Left lung (tissue), 10 donors: Measurements from ENCODE around the gene AJAP1. TPM values are rescaled to one million over a fixed set of nuclear protein-coding genes. Genes with fewer than 3 reads are reported as not detected.

Source experiments
- ATAC-seq: fragments of 200-7000 bp; cut with Tn5 transposase; one replicate; pipeline ENCODE4 v1.9.1; 2020; ENCODE audit warnings: moderate library complexity
- DNase-seq, 4 donors: peaks; one replicate each; pipeline ENCODE4 v3.0.0-alpha.2; 2013 to 2020
- H3K27ac ChIP-seq, 2 donors: fragments of 200-600 bp; sonication (generic) in 1 of 2; one replicate each; pipeline versions ENCODE4 v1.5.0 to v1.8.0; 2020 to 2021
- H3K27me3 ChIP-seq, 2 donors: fragments of 200-600 bp; sonication (generic) in 1 of 2; one replicate each; pipeline versions ENCODE4 v1.5.0 to v1.8.0; 2020 to 2021
- H3K36me3 ChIP-seq, 2 donors: fragments of 200-600 bp; sonication (generic) in 1 of 2; one replicate each; pipeline versions ENCODE4 v1.5.0 to v1.8.0; 2020 to 2021
- H3K4me1 ChIP-seq, 2 donors: fragments of 200-600 bp; one replicate each; pipeline ENCODE4 v1.8.0; 2021
- H3K4me3 ChIP-seq, 2 donors: fragments of 200-600 bp; sonication (generic) in 1 of 2; one replicate each; pipeline versions ENCODE4 v1.5.0 to v1.8.0; 2020 to 2021; ENCODE audit warnings: mild to moderate bottlenecking in 1 of 2
- H3K9me3 ChIP-seq, 2 donors: fragments of 200-600 bp; sonication (generic) in 1 of 2; one replicate each; pipeline versions ENCODE4 v1.5.0 to v1.8.0; 2020 to 2021
- CTCF ChIP-seq, 2 donors: fragments of 200-600 bp; sonication (generic) in 1 of 2; IDR thresholded peaks; one replicate each; pipeline versions ENCODE4 v1.5.0 to v1.8.0; 2021; ENCODE audit warnings: antibody characterized with exemption in 2 of 2
- intact Hi-C, 2 donors: fragments of 100-400 bp; cut with DNase I; formaldehyde crosslinking; loops; one replicate each; pipeline versions ENCODE4 v1.11.2 to v1.14.2; 2022
- polyA plus RNA-seq, 6 donors: library from polyadenylated mRNA; unstranded; fragments of 120-200 nt; gene quantifications; one replicate each; pipeline ENCODE4 v1.2.1, GENCODE V29; 2013; ENCODE audit not compliant: insufficient read length in 6 of 6
- total RNA-seq, 2 donors: library from RNA; stranded (reverse); fragmentation: NEBNext Ultra II Directional; extraction: Animal tissue kit (Norgen Biotek cat#: 25700); gene quantifications; one replicate each; pipeline ENCODE4 v1.2.1, GENCODE V29; 2021
- donor health status: DM: no; HTN: yes; CAD: no.
- donor health status: DM: no; HTN: no; CAD: no.

AJAP1 gene
- total and polyA plus RNA-seq, 8 donors: 0.06 to 0.79 (median 0.20) TPM

GRCh38 chr1:4636644-4637380 lies 17.6 kb upstream of the AJAP1 start:
- ATAC-seq (no peak), DNase-seq (no peak)
- Histone ChIP-seq H3K9me3 (no peaks in the 10 kb centered on the region), H3K36me3 (no peaks in the 10 kb centered on the region), H3K27me3 (peaks cover 0 to 57% of the 10 kb centered on the region in 2 donors), H3K27ac (no peak overlapping the region), H3K4me1 (no peaks in the 10 kb centered on the region), H3K4me3 (no peak overlapping the region)
- no peak for TF ChIP-seq CTCF (IDR thresholded peaks at IDR 0.05)
- intact Hi-C loops: no loop called here

DNA sequence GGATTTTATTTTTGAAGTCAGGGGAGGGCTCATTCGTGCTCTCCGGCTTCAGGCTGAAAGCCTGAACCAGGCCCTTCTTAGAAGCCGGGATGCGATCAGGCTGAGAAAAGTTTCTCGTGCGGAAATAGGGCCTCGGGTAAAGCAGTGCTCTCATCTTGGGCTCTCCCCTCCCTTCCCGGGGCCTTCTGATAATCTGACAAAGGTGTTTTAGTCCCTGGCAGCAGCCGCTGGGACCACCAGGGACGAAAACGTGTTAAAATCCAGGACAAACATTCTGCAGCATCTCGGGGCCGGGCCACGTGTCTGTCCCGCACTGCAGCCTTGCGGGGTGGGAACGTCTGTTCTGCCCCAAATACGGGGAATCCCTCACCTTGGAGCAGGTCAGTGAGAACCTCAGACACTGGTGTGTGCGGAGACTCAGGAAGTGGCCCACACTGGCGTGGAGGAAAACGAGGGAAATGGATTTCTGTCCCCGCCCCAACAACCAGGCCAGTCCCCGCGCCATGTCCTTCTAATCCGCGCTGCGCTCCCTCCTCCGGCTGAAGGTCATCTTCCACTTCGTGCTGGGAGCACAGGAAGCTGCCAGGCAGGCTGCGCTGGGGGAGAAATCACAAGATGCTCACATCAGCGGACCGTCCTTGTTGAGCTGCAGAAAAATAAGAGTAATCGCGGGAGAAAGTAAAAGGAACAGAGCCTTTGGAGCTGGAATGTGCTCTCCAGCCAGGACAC lies 16.6 kb upstream of the AJAP1 start:
- Histone ChIP-seq H3K9me3 (no peaks in the 10 kb centered on the region), H3K27me3 (peaks cover 0 to 65% of the 10 kb centered on the region in 2 donors), H3K4me1 (no peaks in the 10 kb centered on the region), H3K4me3 (no peak overlapping the region), H3K36me3 (no peaks in the 10 kb centered on the region), H3K27ac (no peak overlapping the region)
- no peak for ATAC-seq
- no peak for DNase-seq
- intact Hi-C loops: no loop called here
- TF ChIP-seq CTCF (IDR thresholded peaks at IDR 0.05): no peak

- DNase-seq: no peak
- Histone ChIP-seq H3K4me3 (no peak overlapping the region), H3K4me1 (no peaks in the 10 kb centered on the region), H3K36me3 (no peaks in the 10 kb centered on the region), H3K27me3 (peaks cover 0 to 71% of the 10 kb centered on the region in 2 donors), H3K9me3 (no peaks in the 10 kb centered on the region), H3K27ac (no peak overlapping the region)
- no peak for ATAC-seq
- intact Hi-C loops: no loop called here
- no peak for TF ChIP-seq CTCF (IDR thresholded peaks at IDR 0.05)
Observed at GRCh38 chr1:4638345-4638729, 16.1 kb upstream of the AJAP1 start.

GRCh38 chr1:4640931-4641330 lies 13.5 kb upstream of the AJAP1 start:
- ATAC-seq (no peak), DNase-seq (peak in 2 of 4 donors; percentile 60 to 74)
- Histone ChIP-seq H3K9me3 (no peaks in the 10 kb centered on the region), H3K36me3 (no peaks in the 10 kb centered on the region), H3K27ac (no peak overlapping the region), H3K4me3 (no peak overlapping the region), H3K4me1 (no peaks in the 10 kb centered on the region), H3K27me3 (peaks cover 0 to 83% of the 10 kb centered on the region in 2 donors)
- intact Hi-C loops: no loop called here
- TF ChIP-seq CTCF (IDR thresholded peaks at IDR 0.05): no peak

GRCh38 chr1:4647391-4647790 lies 7.0 kb upstream of the AJAP1 start:
- Histone ChIP-seq H3K9me3 (peaks cover 0 to 3% of the 10 kb centered on the region in 2 donors), H3K27ac (no peak overlapping the region), H3K36me3 (no peaks in the 10 kb centered on the region), H3K4me1 (no peaks in the 10 kb centered on the region), H3K27me3 (peaks cover 6 to 63% of the 10 kb centered on the region in 2 donors), H3K4me3 (no peak overlapping the region)
- intact Hi-C loops: no loop called here
- DNase-seq (no peak), ATAC-seq (no peak)
- no peak for TF ChIP-seq CTCF (IDR thresholded peaks at IDR 0.05)
